Subcutaneous abdominal adipose tissue (tissue), 5 donors: Measurements from ENCODE around the gene ZHX3.

Experiments used
- H3K27ac ChIP-seq: one replicate; pipeline ENCODE4 v1.7.0; 2013; ENCODE audit warnings: low read depth, mild to moderate bottlenecking, inconsistent platforms, low read length, moderate library complexity
- H3K27me3 ChIP-seq, 5 donors: one replicate each; pipeline ENCODE4 v1.7.0; 2013; ENCODE audit warnings: low read length in 5 of 5, inconsistent platforms in 1 of 5; ENCODE audit not compliant: control insufficient read depth in 5 of 5, insufficient read depth in 4 of 5
- H3K36me3 ChIP-seq, 5 donors: one replicate each; pipeline ENCODE4 v1.7.0; 2013; ENCODE audit warnings: low read length in 5 of 5; ENCODE audit not compliant: control insufficient read depth in 5 of 5, insufficient read depth in 5 of 5
- H3K4me1 ChIP-seq, 5 donors: one replicate each; pipeline ENCODE4 v1.7.0; 2013; ENCODE audit warnings: low read length in 5 of 5, mild to moderate bottlenecking in 3 of 5, moderate library complexity in 1 of 5; ENCODE audit not compliant: control insufficient read depth in 5 of 5, insufficient read depth in 5 of 5
- H3K4me3 ChIP-seq, 5 donors: one replicate each; pipeline ENCODE4 v1.7.0; 2013; ENCODE audit warnings: low read length in 5 of 5, low read depth in 1 of 5
- H3K9ac ChIP-seq, 5 donors: one replicate each; pipeline ENCODE4 v1.7.0; 2013; ENCODE audit warnings: low read length in 5 of 5, mild to moderate bottlenecking in 4 of 5, moderate library complexity in 3 of 5
- H3K9me3 ChIP-seq, 5 donors: one replicate each; pipeline ENCODE4 v1.7.0; 2013; ENCODE audit warnings: low read length in 5 of 5; ENCODE audit not compliant: control insufficient read depth in 5 of 5
- donor health status: healthy.
- donor health status: healthy.
- donor health status: healthy.
- donor health status: healthy.
- donor health status: healthy.

The ZHX3 gene

DNA sequence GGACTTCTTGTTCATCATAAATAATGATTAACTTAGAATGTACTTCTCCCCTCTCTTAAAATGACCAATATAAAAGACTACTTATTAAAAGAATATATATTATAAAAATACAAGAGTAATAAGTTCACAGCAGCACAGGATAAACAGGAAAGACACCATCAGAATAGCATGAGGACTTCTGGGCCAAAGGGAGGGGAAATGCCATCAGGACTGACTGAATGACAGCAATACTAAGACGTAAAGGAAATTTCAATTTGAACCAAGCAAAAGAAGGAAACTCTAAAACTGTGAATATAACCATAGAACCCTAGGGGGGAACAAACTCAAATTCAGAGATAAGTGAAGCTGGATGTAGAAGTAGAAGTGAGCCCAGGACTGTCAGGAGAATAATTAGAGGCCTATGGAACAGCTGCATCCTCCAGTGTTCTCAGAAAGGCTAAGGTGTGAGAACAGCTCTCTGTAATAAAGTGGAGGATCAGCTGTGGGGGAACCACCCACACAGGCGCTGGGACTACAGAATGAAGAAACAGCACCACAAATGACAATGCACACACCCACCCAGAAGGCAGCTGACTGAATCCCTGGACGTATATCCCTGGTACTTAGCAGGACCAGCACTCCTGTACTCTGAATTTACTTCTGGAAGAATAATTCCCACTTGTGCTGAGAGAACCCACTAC lies 37.8 kb downstream of the ZHX3 start:
- H3K27me3 ChIP-seq: no peaks in the 10 kb centered on the region
- H3K27ac ChIP-seq: peak overlapping the region; percentile 33
- no peak overlapping the region for H3K4me3 ChIP-seq
- H3K4me1 ChIP-seq: peaks cover 2 to 29% (median 11%) of the 10 kb centered on the region in 5 donors
- no peaks in the 10 kb centered on the region for H3K9me3 ChIP-seq
- peak overlapping the region in 2 of 5 donors; percentile 35 to 47 for H3K9ac ChIP-seq
- H3K36me3 ChIP-seq: no peaks in the 10 kb centered on the region

GRCh38 chr20:41278936-41279335 lies 38.6 kb downstream of the ZHX3 start:
- H3K27me3 ChIP-seq: no peaks in the 10 kb centered on the region
- no peaks in the 10 kb centered on the region for H3K9me3 ChIP-seq
- no peak overlapping the region for H3K27ac ChIP-seq
- H3K36me3 ChIP-seq: no peaks in the 10 kb centered on the region
- no peak overlapping the region for H3K9ac ChIP-seq
- no peak overlapping the region for H3K4me3 ChIP-seq
- H3K4me1 ChIP-seq: peaks cover 0 to 25% (median 5%) of the 10 kb centered on the region in 5 donors

GRCh38 chr20:41277049-41277448 lies 40.5 kb downstream of the ZHX3 start:
- peak overlapping the region; percentile 38 for H3K27ac ChIP-seq
- no peak overlapping the region for H3K4me3 ChIP-seq
- H3K9me3 ChIP-seq: no peaks in the 10 kb centered on the region
- peaks cover 0 to 28% (median 0%) of the 10 kb centered on the region in 5 donors for H3K4me1 ChIP-seq
- no peaks in the 10 kb centered on the region for H3K36me3 ChIP-seq
- no peak overlapping the region for H3K9ac ChIP-seq
- H3K27me3 ChIP-seq: no peaks in the 10 kb centered on the region

DNA sequence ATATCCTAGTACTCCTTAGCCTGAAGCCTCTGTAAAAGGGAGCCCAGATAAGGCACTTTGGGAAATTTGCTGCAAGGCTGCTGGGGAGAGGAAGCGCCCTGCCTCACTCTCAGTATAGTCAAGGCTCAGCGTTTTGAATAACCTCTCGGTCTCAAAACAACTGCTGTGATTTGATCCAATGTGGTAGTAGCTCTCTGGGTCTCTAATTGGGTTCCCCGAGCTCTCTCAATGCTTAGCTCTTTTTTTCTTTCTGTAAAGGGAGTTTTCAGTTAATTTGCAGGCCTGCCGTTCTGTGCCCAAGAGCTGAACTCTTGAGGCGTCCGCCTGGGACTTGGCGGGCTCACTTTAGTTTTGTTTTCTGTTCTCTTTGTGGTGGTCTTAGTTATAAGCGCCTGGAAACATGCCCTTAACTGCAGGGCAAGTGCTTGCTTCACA lies 41.2 kb downstream of the ZHX3 start:
- Histone ChIP-seq H3K4me1 (peaks cover 0 to 30% (median 5%) of the 10 kb centered on the region in 5 donors), H3K9ac (peak overlapping the region in 4 of 5 donors; percentile 33 to 61 (median 44)), H3K27me3 (no peaks in the 10 kb centered on the region), H3K9me3 (no peaks in the 10 kb centered on the region), H3K4me3 (peak overlapping the region in 2 of 5 donors; percentile 20 to 44), H3K36me3 (no peaks in the 10 kb centered on the region), H3K27ac (peak overlapping the region; percentile 38)

GRCh38 chr20:41275301-41275731 lies 42.2 kb downstream of the ZHX3 start:
- Histone ChIP-seq H3K9ac (no peak overlapping the region), H3K36me3 (no peaks in the 10 kb centered on the region), H3K4me1 (peaks cover 0 to 32% (median 7%) of the 10 kb centered on the region in 5 donors), H3K27me3 (no peaks in the 10 kb centered on the region), H3K4me3 (no peak overlapping the region), H3K9me3 (no peaks in the 10 kb centered on the region), H3K27ac (no peak overlapping the region)

DNA sequence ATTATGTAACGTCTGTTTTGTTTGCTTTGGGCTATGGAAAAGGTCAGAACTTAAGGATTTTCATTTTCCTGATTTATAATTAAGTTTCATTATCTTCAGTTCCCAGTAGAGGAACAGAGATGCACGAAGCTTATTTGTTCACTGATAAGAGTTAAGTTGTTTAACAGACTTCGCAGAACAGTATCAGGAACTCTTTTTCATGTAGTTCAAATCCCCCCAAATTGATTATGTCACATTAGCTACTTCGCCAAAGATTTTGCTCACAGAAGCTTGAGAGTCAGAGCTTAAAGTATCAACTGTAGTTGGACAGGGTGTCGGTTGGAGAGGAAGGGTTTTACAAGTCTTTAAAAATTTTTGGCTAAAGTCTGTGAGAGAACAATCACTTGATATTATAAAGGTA lies 43.4 kb downstream of the ZHX3 start:
- Histone ChIP-seq H3K27me3 (no peaks in the 10 kb centered on the region), H3K4me1 (peaks cover 0 to 24% (median 7%) of the 10 kb centered on the region in 5 donors), H3K27ac (no peak overlapping the region), H3K36me3 (no peaks in the 10 kb centered on the region), H3K9ac (no peak overlapping the region), H3K4me3 (no peak overlapping the region), H3K9me3 (no peaks in the 10 kb centered on the region)

- H3K27ac ChIP-seq: no peak overlapping the region
- H3K4me3 ChIP-seq: no peak overlapping the region
- no peaks in the 10 kb centered on the region for H3K27me3 ChIP-seq
- H3K36me3 ChIP-seq: peaks cover 0 to 2% (median 0%) of the 10 kb centered on the region in 5 donors
- peaks cover 0 to 24% (median 7%) of the 10 kb centered on the region in 5 donors for H3K4me1 ChIP-seq
- no peak overlapping the region for H3K9ac ChIP-seq
- no peaks in the 10 kb centered on the region for H3K9me3 ChIP-seq
These were observed 44.1 kb downstream of the ZHX3 start for GRCh38 chr20:41273445-41273844.

- no peak overlapping the region for H3K4me3 ChIP-seq
- peaks cover 0 to 24% (median 7%) of the 10 kb centered on the region in 5 donors for H3K4me1 ChIP-seq
- no peaks in the 10 kb centered on the region for H3K9me3 ChIP-seq
- no peak overlapping the region for H3K9ac ChIP-seq
- H3K27ac ChIP-seq: no peak overlapping the region
- peaks cover 4 to 7% (median 4%) of the 10 kb centered on the region in 5 donors for H3K36me3 ChIP-seq
- no peaks in the 10 kb centered on the region for H3K27me3 ChIP-seq
These were observed 45.2 kb downstream of the ZHX3 start for GRCh38 chr20:41272339-41272738.

DNA sequence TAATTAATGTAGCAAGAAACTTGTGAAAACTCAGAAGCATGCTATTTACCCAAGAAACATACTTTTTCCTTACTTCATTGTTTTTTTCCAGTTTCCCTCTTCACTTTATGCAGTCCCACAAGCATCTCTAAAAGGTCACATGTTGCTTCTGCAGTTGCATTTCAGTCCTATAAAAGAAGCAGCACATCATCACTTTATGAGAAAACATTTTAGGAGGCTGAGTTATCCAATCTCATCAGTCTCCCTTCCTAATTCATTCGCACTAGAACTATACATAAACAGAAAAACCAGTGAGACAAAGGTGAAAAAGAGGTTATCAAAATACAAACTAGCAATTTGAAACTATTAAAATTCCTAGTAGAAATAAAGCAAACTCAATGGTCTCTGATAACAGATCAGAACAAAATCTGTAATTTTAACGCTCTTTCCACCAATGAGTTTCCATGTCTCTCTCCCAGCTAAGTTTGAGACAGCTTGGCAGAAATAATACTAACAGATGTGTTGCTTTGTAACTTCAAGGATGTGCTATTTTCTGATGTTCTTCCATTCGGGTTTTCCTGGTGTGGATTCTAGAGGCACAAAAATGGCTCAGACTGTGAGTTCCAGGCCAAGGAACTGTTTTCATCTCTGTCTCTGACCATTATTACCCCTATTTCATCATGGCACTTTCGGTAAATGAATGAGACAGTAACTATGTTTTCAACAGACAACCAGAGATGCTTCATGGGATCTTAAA lies 48.4 kb downstream of the ZHX3 start:
- peaks cover 4 to 11% (median 10%) of the 10 kb centered on the region in 5 donors for H3K36me3 ChIP-seq
- H3K27ac ChIP-seq: no peak overlapping the region
- H3K9ac ChIP-seq: no peak overlapping the region
- no peaks in the 10 kb centered on the region for H3K9me3 ChIP-seq
- H3K4me1 ChIP-seq: peaks cover 0 to 7% (median 5%) of the 10 kb centered on the region in 5 donors
- H3K27me3 ChIP-seq: no peaks in the 10 kb centered on the region
- H3K4me3 ChIP-seq: no peak overlapping the region

GRCh38 chr20:41268402-41268801 lies 49.1 kb downstream of the ZHX3 start:
- H3K4me1 ChIP-seq: peaks cover 0 to 7% (median 4%) of the 10 kb centered on the region in 5 donors
- no peak overlapping the region for H3K9ac ChIP-seq
- H3K36me3 ChIP-seq: peaks cover 4 to 11% (median 10%) of the 10 kb centered on the region in 5 donors
- no peak overlapping the region for H3K4me3 ChIP-seq
- H3K9me3 ChIP-seq: no peaks in the 10 kb centered on the region
- H3K27ac ChIP-seq: no peak overlapping the region
- H3K27me3 ChIP-seq: no peaks in the 10 kb centered on the region
